Measurements from ENCODE around the gene GPR132.

- no peak for TF ChIP-seq IRF9 (tag; IDR thresholded peaks at IDR 0.05)
- TF ChIP-seq EZH2 (IDR thresholded peaks at IDR 0.05; ENCODE audit: borderline replicate concordance, low read depth, low read length): no peak
- TF ChIP-seq HDAC6 (IDR thresholded peaks at IDR 0.05; ENCODE audit: low read depth, low read length): no peak
- TF ChIP-seq TAF1 (IDR thresholded peaks at IDR 0.05; ENCODE audit: control insufficient read depth, extremely low read depth, insufficient read depth, low read length, severe bottlenecking): no peak
- TF ChIP-seq REST (IDR thresholded peaks at IDR 0.05; ENCODE audit: borderline replicate concordance): no peak
- TF ChIP-seq REST (CRISPR knock-in tag; IDR thresholded peaks at IDR 0.05; ENCODE audit: low read depth): no peak
- TF ChIP-seq EP300 (IDR thresholded peaks at IDR 0.05; ENCODE audit: low read length): no peak
- TF ChIP-seq ESRRA (IDR thresholded peaks at IDR 0.05; ENCODE audit: borderline replicate concordance, low read depth): no peak
- no peak for TF ChIP-seq CTCF (IDR thresholded peaks at IDR 0.05 in 2 of 3, conservative IDR thresholded peaks at IDR 0.05 in 1 of 3; ENCODE audit: insufficient read depth in 2 of 3, low read depth in 1 of 3, low read length in 3 of 3)
- no peak for TF ChIP-seq ZFP36 (IDR thresholded peaks at IDR 0.05; ENCODE audit: low read depth, low read length, partially characterized antibody)
- no peak for TF ChIP-seq SP1 (CRISPR knock-in tag; IDR thresholded peaks at IDR 0.05)
- no peak for TF ChIP-seq HDAC2 (IDR thresholded peaks at IDR 0.05)
- no peak for TF ChIP-seq PTBP1 (IDR thresholded peaks at IDR 0.05; ENCODE audit: low read depth, low read length)
- TF ChIP-seq BRF2 (IDR thresholded peaks at IDR 0.05; ENCODE audit: borderline replicate concordance, insufficient read depth, insufficient read length): no peak
Observed at GRCh38 chr14:105105158-105105557, 39.9 kb upstream of the GPR132 start.

All from K562 (cell line).